ENCODE results near the gene CCR7. TPM values are rescaled to one million over a fixed set of nuclear protein-coding genes. Genes with fewer than 3 reads are reported as not detected.

Gene CCR7
- total RNA-seq, 4 donors from 2014 or later: 0.14 to 5.4 (median 4.9) TPM; not detected in 1

- TF ChIP-seq CTCF (IDR thresholded peaks at IDR 0.05) (no peak), POLR2AphosphoS5 (IDR thresholded peaks at IDR 0.05) (no peak), EP300 (IDR thresholded peaks at IDR 0.05; ENCODE audit: low read depth) (no peak), POLR2A (IDR thresholded peaks at IDR 0.05) (no peak)
- no peak for DNase-seq
- H3K36me3 ChIP-seq: no peaks in the 10 kb centered on the region
- H3K4me3 ChIP-seq: no peak overlapping the region
- WGBS, 2 donors (ENCODE audit: low coverage in 1 of 2): 75% methylated on average over 12 of the region's 12 CpGs; no CpG with 5 or more reads in 1 of the 2 donors
- intact Hi-C loops (cut with DNase I; ENCODE audit: low total_unique reads): loop anchor here (5.0 kb wide), 1 partner anchor 1844 kb away; no protein-coding TSS in a partner anchor
- no peak overlapping the region for H3K27ac ChIP-seq
- H3K4me1 ChIP-seq: peaks cover 0 to 14% (median 8%) of the 10 kb centered on the region in 4 donors
- H3K27me3 ChIP-seq: no peaks in the 10 kb centered on the region
- no peaks in the 10 kb centered on the region for H3K9me3 ChIP-seq
- in situ Hi-C loops (cut with MboI; ENCODE audit: low pct_ligation_motif_present in 1 of 4, low pct_unique_long_range_greater_than_20kb in 1 of 4, low sequenced_read_pairs in 3 of 4): no loop called here
Observed at GRCh38 chr17:40511667-40512220, 53.5 kb downstream of the CCR7 start.

GRCh38 chr17:40511136-40511535 lies 54.1 kb downstream of the CCR7 start:
- H3K27ac ChIP-seq: no peak overlapping the region
- H3K4me1 ChIP-seq: peaks cover 0 to 8% (median 2%) of the 10 kb centered on the region in 4 donors
- H3K36me3 ChIP-seq: no peaks in the 10 kb centered on the region
- WGBS, 2 donors (ENCODE audit: low coverage in 1 of 2): 56% methylated on average over 2 of the region's 2 CpGs; no CpG with 5 or more reads in 1 of the 2 donors
- DNase-seq: no peak
- intact Hi-C loops (cut with DNase I; ENCODE audit: low total_unique reads): loop anchor here (5.0 kb wide), 1 partner anchor 1844 kb away; no protein-coding TSS in a partner anchor
- no peaks in the 10 kb centered on the region for H3K27me3 ChIP-seq
- in situ Hi-C loops (cut with MboI; ENCODE audit: low pct_ligation_motif_present in 1 of 4, low pct_unique_long_range_greater_than_20kb in 1 of 4, low sequenced_read_pairs in 3 of 4): no loop called here
- H3K4me3 ChIP-seq: no peak overlapping the region
- H3K9me3 ChIP-seq: no peaks in the 10 kb centered on the region
- TF ChIP-seq POLR2A (IDR thresholded peaks at IDR 0.05) (no peak), EP300 (IDR thresholded peaks at IDR 0.05; ENCODE audit: low read depth) (no peak), POLR2AphosphoS5 (IDR thresholded peaks at IDR 0.05) (no peak), CTCF (IDR thresholded peaks at IDR 0.05) (no peak)

- H3K9me3 ChIP-seq: no peaks in the 10 kb centered on the region
- no peaks in the 10 kb centered on the region for H3K4me1 ChIP-seq
- H3K27me3 ChIP-seq: no peaks in the 10 kb centered on the region
- H3K36me3 ChIP-seq: no peaks in the 10 kb centered on the region
- H3K4me3 ChIP-seq: no peak overlapping the region
- intact Hi-C loops (cut with DNase I; ENCODE audit: low total_unique reads) (loop anchor here (5.0 kb wide), 1 partner anchor 1843 kb away; no protein-coding TSS in a partner anchor), in situ Hi-C loops (cut with MboI; ENCODE audit: low pct_ligation_motif_present in 1 of 4, low pct_unique_long_range_greater_than_20kb in 1 of 4, low sequenced_read_pairs in 3 of 4) (no loop called here)
- 91% methylated on average over 8 of the region's 8 CpGs; no CpG with 5 or more reads in 1 of the 2 donors for WGBS, 2 donors (ENCODE audit: low coverage in 1 of 2)
- no peak for DNase-seq
- no peak overlapping the region for H3K27ac ChIP-seq
- TF ChIP-seq POLR2A (IDR thresholded peaks at IDR 0.05) (no peak), POLR2AphosphoS5 (IDR thresholded peaks at IDR 0.05) (no peak), EP300 (IDR thresholded peaks at IDR 0.05; ENCODE audit: low read depth) (no peak), CTCF (IDR thresholded peaks at IDR 0.05) (no peak)
Observed at GRCh38 chr17:40510328-40510648, 55.0 kb downstream of the CCR7 start.

- intact Hi-C loops (cut with DNase I; ENCODE audit: low total_unique reads) (loop anchor here (5.0 kb wide), 1 partner anchor 1842 kb away; no protein-coding TSS in a partner anchor), in situ Hi-C loops (cut with MboI; ENCODE audit: low pct_ligation_motif_present in 1 of 4, low pct_unique_long_range_greater_than_20kb in 1 of 4, low sequenced_read_pairs in 3 of 4) (no loop called here)
- no peak for DNase-seq
- Histone ChIP-seq H3K36me3 (no peaks in the 10 kb centered on the region), H3K4me3 (no peak overlapping the region), H3K9me3 (no peaks in the 10 kb centered on the region), H3K27me3 (no peaks in the 10 kb centered on the region), H3K27ac (no peak overlapping the region), H3K4me1 (no peaks in the 10 kb centered on the region)
- WGBS, 2 donors (ENCODE audit: low coverage in 1 of 2): 85 to 100% methylated on average over 1 to 10 of the region's 10 CpGs
- no peak for TF ChIP-seq EP300 (IDR thresholded peaks at IDR 0.05; ENCODE audit: low read depth)
- TF ChIP-seq POLR2A (IDR thresholded peaks at IDR 0.05): no peak
- no peak for TF ChIP-seq CTCF (IDR thresholded peaks at IDR 0.05)
- TF ChIP-seq POLR2AphosphoS5 (IDR thresholded peaks at IDR 0.05): no peak
Observed at GRCh38 chr17:40509626-40510327, 55.5 kb downstream of the CCR7 start.
